Measurements from ENCODE around the gene VEZT.
"Not testable (repeated sequence)": the region's sequence is repeated elsewhere in the genome, so short reads cannot be mapped to it uniquely, and the experiment has no call there.

GRCh38 chr12:95314756-95315155 lies 97.1 kb downstream of the VEZT start:
- TF ChIP-seq POLR2AphosphoS5 (IDR thresholded peaks at IDR 0.05; ENCODE audit: low read depth, low read length); TAF1 (IDR thresholded peaks at IDR 0.05; ENCODE audit: borderline replicate concordance, low read depth, low read length); POLR2A (IDR thresholded peaks at IDR 0.05; ENCODE audit: low read depth, low read length): not testable (repeated sequence)

Measured in GM12892 (cell line).